Stomach (tissue), 4 donors: Measurements from ENCODE around the gene RIC1.

ENCODE experiments used
- CTCF ChIP-seq, 7 experiments: fragments of 450-650 bp in 4 of 7; fragments of 200-600 bp in 3 of 7; sonication (generic) in 3 of 7; IDR thresholded peaks; one replicate each; pipeline ENCODE4 v1.5.1; 2016 to 2019; ENCODE audit warnings: antibody characterized with exemption in 7 of 7, control low read depth in 2 of 7, mild to moderate bottlenecking in 1 of 7
- EP300 ChIP-seq: sonication (generic); formaldehyde crosslinking; IDR thresholded peaks from one replicate; pipeline ENCODE4 v1.6.1; 2017; ENCODE audit warnings: antibody characterized with exemption
- POLR2A ChIP-seq, 4 donors: fragments of 450-650 bp; IDR thresholded peaks; one replicate each; pipeline ENCODE4 v1.6.1; 2016; ENCODE audit warnings: antibody characterized with exemption in 4 of 4, control low read depth in 2 of 4, mild to moderate bottlenecking in 1 of 4, moderate library complexity in 1 of 4
- POLR2AphosphoS5 ChIP-seq, 3 donors: sonication (generic); formaldehyde crosslinking; IDR thresholded peaks; one replicate each; pipeline ENCODE4 v1.6.1; 2016; ENCODE audit warnings: antibody characterized with exemption in 3 of 3

DNA sequence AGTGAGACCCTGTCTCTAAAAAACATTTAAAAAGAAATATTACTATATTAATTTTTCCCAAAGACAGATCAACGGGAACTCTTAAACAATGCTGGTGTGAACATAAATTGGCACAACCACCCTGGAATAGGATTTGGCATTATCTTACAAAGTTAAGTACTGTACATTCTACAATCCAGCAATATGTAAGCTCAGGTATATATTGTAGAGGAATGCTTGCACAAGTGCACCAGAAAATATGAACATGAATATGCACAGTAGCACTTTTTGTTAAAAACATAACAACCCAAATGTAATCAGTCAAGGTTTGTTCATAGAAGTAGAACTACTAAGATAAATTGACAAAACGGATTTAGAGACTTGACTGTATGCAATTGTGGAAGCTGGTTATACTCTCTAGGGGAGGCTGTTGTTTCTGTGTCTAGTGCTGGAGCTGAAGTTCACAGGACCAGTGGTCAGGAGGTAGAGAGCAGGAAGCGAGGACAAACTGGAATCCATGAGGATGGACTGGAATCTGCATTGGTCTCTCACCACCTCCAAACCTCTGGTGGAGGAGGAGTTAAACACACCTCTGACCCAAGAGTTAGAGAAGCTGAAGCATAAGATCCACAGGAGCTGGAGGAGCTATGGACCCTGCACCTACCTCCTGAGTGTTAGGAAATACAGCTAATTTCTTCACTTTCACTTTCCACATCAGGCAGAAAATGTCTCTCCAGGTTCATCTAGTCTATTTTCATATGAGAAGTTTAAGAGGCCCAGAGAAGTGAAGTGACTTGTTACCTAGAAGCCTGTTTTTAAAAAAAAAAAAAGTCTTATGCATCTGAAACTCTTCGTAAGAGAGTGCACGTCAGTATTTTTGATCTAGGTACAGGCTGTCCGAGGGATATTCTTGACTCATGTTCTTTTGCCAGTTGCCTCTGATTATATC is 20.3 kb upstream of the RIC1 start:
- no peak for TF ChIP-seq CTCF (IDR thresholded peaks at IDR 0.05)
- no peak for TF ChIP-seq EP300
- no peak for TF ChIP-seq POLR2AphosphoS5 (IDR thresholded peaks at IDR 0.05)
- TF ChIP-seq POLR2A (IDR thresholded peaks at IDR 0.05), result no peak
